ENCODE results near the gene CHMP1B.

The CHMP1B gene

DNA sequence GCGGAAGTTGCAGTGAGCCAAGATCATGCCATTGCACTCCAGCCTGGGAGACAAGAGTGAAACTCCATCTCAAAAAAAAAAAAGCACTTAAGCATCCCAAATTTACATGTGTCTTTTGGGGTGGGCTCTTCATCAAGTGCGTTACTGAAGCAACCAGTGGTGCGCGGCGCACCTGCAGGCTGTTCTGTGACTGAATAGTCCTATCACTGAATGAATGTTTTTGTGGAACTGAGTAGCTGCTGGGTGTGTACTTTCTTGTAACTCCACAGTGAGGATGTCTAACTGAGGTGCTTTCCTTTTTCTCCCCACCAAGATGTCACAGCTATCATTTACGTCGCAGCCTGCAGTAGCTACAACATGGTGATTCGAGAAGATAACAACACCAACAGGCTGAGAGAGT, 17.0 kb downstream of the CHMP1B start:
- Histone ChIP-seq H3K4me1 (no peaks in the 10 kb centered on the region), H3K36me3 (peaks cover 6 to 16% (median 7%) of the 10 kb centered on the region in 3 donors), H3K4me3 (no peak overlapping the region), H3K27me3 (no peaks in the 10 kb centered on the region), H3K27ac (no peak overlapping the region), H3K9me3 (no peaks in the 10 kb centered on the region)
- intact Hi-C loops (cut with DNase I; ENCODE audit: low total_unique reads): no loop called here
- peak in 1 of 2 donors; percentile 25 for DNase-seq
- TF ChIP-seq, protein P1, sequence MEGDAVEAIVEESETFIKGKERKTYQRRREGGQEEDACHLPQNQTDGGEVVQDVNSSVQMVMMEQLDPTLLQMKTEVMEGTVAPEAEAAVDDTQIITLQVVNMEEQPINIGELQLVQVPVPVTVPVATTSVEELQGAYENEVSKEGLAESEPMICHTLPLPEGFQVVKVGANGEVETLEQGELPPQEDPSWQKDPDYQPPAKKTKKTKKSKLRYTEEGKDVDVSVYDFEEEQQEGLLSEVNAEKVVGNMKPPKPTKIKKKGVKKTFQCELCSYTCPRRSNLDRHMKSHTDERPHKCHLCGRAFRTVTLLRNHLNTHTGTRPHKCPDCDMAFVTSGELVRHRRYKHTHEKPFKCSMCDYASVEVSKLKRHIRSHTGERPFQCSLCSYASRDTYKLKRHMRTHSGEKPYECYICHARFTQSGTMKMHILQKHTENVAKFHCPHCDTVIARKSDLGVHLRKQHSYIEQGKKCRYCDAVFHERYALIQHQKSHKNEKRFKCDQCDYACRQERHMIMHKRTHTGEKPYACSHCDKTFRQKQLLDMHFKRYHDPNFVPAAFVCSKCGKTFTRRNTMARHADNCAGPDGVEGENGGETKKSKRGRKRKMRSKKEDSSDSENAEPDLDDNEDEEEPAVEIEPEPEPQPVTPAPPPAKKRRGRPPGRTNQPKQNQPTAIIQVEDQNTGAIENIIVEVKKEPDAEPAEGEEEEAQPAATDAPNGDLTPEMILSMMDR (IDR thresholded peaks at IDR 0.05): no peak

DNA sequence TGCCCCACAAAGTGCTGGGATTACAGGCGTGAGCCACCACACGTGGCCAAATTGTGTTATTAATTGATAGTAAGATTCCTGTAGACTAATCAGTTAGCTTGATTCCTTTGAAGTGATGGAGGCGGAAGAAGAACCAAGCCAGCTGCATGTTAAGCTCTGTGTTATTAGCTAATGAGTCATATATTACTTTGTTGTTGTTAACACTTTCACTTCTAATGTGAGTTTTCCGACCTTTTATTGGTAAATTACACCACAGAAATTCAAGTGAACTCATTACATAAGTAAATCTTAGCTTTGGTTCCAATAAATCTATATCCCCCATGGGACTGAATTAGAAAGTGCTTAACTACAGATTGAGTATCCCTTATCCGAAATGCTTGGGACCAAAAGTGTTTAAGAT, 20.3 kb downstream of the CHMP1B start:
- Histone ChIP-seq H3K36me3 (peaks cover 6 to 27% (median 22%) of the 10 kb centered on the region in 3 donors), H3K27ac (no peak overlapping the region)
- TF ChIP-seq, protein P1 (IDR thresholded peaks at IDR 0.05): no peak

DNA sequence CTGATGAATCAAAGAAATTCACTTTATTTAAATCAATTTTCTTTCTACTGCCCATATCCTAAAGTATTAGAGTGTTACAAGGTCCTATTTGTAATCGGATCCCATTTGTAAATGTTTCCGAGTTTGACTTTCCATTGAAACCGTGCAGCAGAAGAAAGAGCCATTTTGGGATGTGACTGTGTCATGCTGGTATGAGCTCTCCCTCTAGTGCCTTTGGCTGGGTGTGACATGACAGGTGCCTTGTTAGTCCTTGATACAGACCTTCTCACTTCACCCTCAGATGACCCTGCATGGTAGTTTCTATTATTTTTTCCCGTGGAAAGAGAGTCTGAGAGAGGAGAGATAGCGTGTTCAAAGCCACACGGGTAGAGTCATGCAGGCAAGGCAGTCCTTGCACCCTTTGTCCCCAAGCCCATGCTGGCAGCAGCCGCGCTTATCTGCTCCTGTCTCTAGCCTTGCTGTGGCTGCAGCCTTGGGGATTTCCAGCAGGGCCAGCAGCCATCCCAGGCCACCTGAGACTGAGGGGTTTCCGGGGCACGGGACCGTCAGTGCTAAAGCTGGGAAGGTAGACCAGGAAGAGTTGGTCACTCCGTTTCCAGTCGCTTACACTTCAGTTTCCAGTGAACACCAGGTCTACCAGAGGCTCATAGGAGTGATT, 21.4 kb downstream of the CHMP1B start:
- no peak overlapping the region for H3K27ac ChIP-seq
- no peak overlapping the region for H3K4me3 ChIP-seq
- TF ChIP-seq, protein P1 (IDR thresholded peaks at IDR 0.05): peak in 1 of 2 experiments; percentile 24
- no peaks in the 10 kb centered on the region for H3K9me3 ChIP-seq
- H3K4me1 ChIP-seq: no peaks in the 10 kb centered on the region
- intact Hi-C loops (cut with DNase I; ENCODE audit: low total_unique reads): loop anchor here (10.0 kb wide), 1 partner anchor 138 kb away; no protein-coding TSS in a partner anchor
- DNase-seq: peak in 1 of 2 donors; percentile 56
- H3K27me3 ChIP-seq: no peaks in the 10 kb centered on the region
- peaks cover 6 to 38% (median 25%) of the 10 kb centered on the region in 3 donors for H3K36me3 ChIP-seq

More for the DNA sequence above, 20.3 kb downstream of the CHMP1B start:
- no peaks in the 10 kb centered on the region for H3K4me1 ChIP-seq
- intact Hi-C loops (cut with DNase I; ENCODE audit: low total_unique reads): loop anchor here (10.0 kb wide), 1 partner anchor 137 kb away; no protein-coding TSS in a partner anchor
- H3K27me3 ChIP-seq: no peaks in the 10 kb centered on the region
- no peaks in the 10 kb centered on the region for H3K9me3 ChIP-seq
- DNase-seq: no peak
- H3K4me3 ChIP-seq: no peak overlapping the region

DNA sequence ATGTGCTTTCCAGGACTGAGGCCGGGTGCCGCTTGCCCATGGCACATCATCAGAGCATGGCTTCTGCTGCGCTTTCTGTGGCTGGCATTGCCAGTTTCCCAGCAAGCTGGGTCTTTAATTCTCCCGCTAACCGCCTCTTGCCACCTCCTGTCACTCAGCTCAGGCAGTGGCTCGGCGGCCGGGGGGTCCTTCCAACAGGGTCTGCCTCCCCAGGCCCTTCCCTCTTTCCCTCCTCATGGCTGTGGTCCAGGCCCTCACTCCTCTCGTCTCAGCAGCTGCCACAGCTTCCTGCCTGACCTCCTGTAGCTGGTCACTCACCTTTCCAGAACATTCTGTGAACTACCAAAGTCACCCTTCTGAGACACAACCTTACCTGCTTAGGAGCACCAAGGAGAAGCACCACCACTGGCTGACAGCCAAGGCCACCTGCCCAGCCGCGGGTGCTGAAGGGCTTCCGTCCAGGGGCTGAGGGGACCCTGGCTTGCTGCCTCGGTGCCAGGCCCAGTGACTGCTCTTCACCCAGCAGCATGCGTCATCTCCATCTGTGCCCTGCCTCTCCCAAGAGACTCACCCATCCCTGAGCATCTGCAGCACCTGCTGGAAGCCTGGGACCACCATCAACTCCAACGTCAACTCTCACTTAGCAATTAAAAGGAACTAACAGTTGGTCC, 22.6 kb downstream of the CHMP1B start:
- Histone ChIP-seq H3K4me3 (no peak overlapping the region), H3K4me1 (no peaks in the 10 kb centered on the region), H3K36me3 (peaks cover 6 to 38% (median 36%) of the 10 kb centered on the region in 3 donors), H3K9me3 (no peaks in the 10 kb centered on the region), H3K27me3 (no peaks in the 10 kb centered on the region), H3K27ac (no peak overlapping the region)
- peak in 1 of 2 donors; percentile 62 for DNase-seq
- intact Hi-C loops (cut with DNase I; ENCODE audit: low total_unique reads): loop anchor here (10.0 kb wide), 1 partner anchor 139 kb away; no protein-coding TSS in a partner anchor
- TF ChIP-seq, protein P1 (IDR thresholded peaks at IDR 0.05): no peak

DNA sequence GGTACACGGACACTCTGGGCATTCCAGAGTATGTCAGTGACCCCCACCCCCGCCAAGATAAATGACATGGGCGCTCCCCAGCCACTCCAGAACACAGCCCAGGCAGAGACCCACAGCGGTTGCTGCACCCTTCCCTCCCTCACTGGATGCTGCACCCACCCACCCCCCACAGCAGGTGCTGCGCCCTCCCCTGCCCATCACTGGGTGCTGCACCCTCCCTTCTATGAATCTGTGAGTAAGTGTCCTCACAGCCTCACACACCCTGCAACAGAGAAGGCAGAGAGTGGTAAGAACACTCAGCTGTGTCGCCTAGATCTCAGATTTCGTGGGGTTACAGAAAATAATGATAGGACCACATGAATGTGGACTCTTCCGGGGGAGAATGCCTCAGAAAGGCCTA, 23.5 kb downstream of the CHMP1B start:
- H3K27me3 ChIP-seq: no peaks in the 10 kb centered on the region
- TF ChIP-seq, protein P1 (IDR thresholded peaks at IDR 0.05): no peak
- H3K27ac ChIP-seq: no peak overlapping the region
- intact Hi-C loops (cut with DNase I; ENCODE audit: low total_unique reads): loop anchor here (10.0 kb wide), 1 partner anchor 140 kb away; no protein-coding TSS in a partner anchor
- no peaks in the 10 kb centered on the region for H3K4me1 ChIP-seq
- no peak overlapping the region for H3K4me3 ChIP-seq
- peaks cover 0 to 39% (median 33%) of the 10 kb centered on the region in 3 donors for H3K36me3 ChIP-seq
- DNase-seq: peak in 1 of 2 donors; percentile 29
- H3K9me3 ChIP-seq: no peaks in the 10 kb centered on the region
